ENCODE results near the gene NFIB. TPM values are rescaled to one million over a fixed set of nuclear protein-coding genes. Genes with fewer than 3 reads are reported as not detected.

Gene NFIB
- total and polyA plus RNA-seq, 2 of the 4 experiments (the other 2 are of a cell fraction), result 1.4 to 2.0 TPM

DNA sequence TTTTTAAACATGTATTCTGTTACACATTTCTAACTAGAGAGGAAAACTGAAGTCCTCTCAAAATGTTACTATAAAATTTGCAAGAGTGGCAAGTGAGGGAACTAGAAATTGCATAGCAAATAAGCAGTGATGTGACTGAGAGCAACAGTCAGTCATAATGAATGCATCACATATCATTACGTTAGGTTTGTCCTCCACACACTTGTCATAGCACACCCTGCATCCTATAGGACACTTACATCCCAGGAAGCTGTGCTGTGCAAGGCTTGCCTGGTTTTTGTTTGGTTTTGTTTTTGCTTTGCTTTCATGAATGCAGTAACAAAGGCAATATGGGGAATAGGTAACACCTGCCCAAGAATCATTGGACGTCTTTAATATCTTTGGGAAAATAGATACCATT lies 10.8 kb downstream of the NFIB start:
- H2BK120ac ChIP-seq (ENCODE audit: low read depth, low read length), result no peak overlapping the region
- H2AK9ac ChIP-seq (replicated peaks; ENCODE audit: low read depth, low read length, poor library complexity), result no peak overlapping the region
- CTCF ChIA-PET, result interaction anchor here (1.2 kb wide), 1 partner anchor 8 kb away, joined by 3 read pairs; no protein-coding TSS in a partner anchor
- no peaks in the 10 kb centered on the region for H4K20me1 ChIP-seq (ENCODE audit: insufficient read depth, low read length)
- no peaks in the 10 kb centered on the region for H3K79me1 ChIP-seq (ENCODE audit: low read depth in 1 of 2, low read length in 2 of 2)
- H3K27me3 ChIP-seq (ENCODE audit: control insufficient read depth, insufficient read depth, low read length), result peaks cover 37% of the 10 kb centered on the region
- H3K9me1 ChIP-seq (ENCODE audit: insufficient read depth, low read length), result no peaks in the 10 kb centered on the region
- in situ Hi-C loops (cut with MboI; ENCODE audit: low sequenced_read_pairs) (no loop called here), intact Hi-C loops (cut with micrococcal nuclease) (no loop called here), dilution Hi-C loops (cut with HindIII; ENCODE audit: low sequenced_read_pairs, unreplicated experiment) (no loop called here)
- no peak overlapping the region for H4K91ac ChIP-seq (ENCODE audit: insufficient read depth, low read depth, low read length)
- H2BK20ac ChIP-seq (ENCODE audit: low read depth, low read length), result no peak overlapping the region
- H3K4me1 ChIP-seq (ENCODE audit: control insufficient read depth, insufficient read depth, low read length), result no peaks in the 10 kb centered on the region
- no peak overlapping the region for H4K8ac ChIP-seq (ENCODE audit: low read depth in 2 of 2, low read length in 2 of 2)
- H3K18ac ChIP-seq (ENCODE audit: low read depth, low read length), result no peak overlapping the region
- no TSS peak for BruUV-seq (replicated peaks)
- no peak overlapping the region for H2BK5ac ChIP-seq (ENCODE audit: low read depth, low read length, poor library complexity, severe bottlenecking)
- no CpG with 5 or more reads among the region's 2 CpGs for WGBS, 2 experiments (ENCODE audit: extremely low coverage in 2 of 2, insufficient read length in 1 of 2)
- H3K9me3 ChIP-seq (ENCODE audit: control insufficient read depth, insufficient read depth, low read length), result no peaks in the 10 kb centered on the region
- no peak overlapping the region for H3K27ac ChIP-seq (ENCODE audit: insufficient read depth, low read length)
- no peak overlapping the region for H2AFZ ChIP-seq (replicated peaks; ENCODE audit: low read length, poor library complexity)
- H3K23ac ChIP-seq (ENCODE audit: low read depth, low read length), result no peak overlapping the region
- H3K14ac ChIP-seq (replicated peaks; ENCODE audit: low read depth, low read length), result no peak overlapping the region
- no peak overlapping the region for H4K5ac ChIP-seq (ENCODE audit: low read depth, low read length)
- H3K4ac ChIP-seq (ENCODE audit: low read depth, low read length), result no peak overlapping the region
- no peak overlapping the region for H3K4me3 ChIP-seq (ENCODE audit: insufficient read depth, low read depth, low read length)
- H2BK15ac ChIP-seq (ENCODE audit: low read depth, low read length), result no peak overlapping the region
- POLR2A ChIA-PET (ENCODE audit: unreplicated experiment), result no interaction called here
- H3K4me2 ChIP-seq (ENCODE audit: low read depth, low read length), result no peak overlapping the region
- no peak overlapping the region for H3K9ac ChIP-seq (ENCODE audit: low read depth, low read length)
- DNase-seq, result no peak
- H2AK5ac ChIP-seq (ENCODE audit: low read depth, low read length), result no peak overlapping the region
- ATAC-seq (ENCODE audit: low read depth), result no peak
- H3K56ac ChIP-seq (ENCODE audit: extremely low read depth, insufficient read depth, low read length), result no peak overlapping the region
- TF ChIP-seq, protein P1, sequence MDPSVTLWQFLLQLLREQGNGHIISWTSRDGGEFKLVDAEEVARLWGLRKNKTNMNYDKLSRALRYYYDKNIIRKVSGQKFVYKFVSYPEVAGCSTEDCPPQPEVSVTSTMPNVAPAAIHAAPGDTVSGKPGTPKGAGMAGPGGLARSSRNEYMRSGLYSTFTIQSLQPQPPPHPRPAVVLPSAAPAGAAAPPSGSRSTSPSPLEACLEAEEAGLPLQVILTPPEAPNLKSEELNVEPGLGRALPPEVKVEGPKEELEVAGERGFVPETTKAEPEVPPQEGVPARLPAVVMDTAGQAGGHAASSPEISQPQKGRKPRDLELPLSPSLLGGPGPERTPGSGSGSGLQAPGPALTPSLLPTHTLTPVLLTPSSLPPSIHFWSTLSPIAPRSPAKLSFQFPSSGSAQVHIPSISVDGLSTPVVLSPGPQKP (IDR thresholded peaks at IDR 0.05; ENCODE audit: borderline replicate concordance, low read depth, low read length), result no peak
- no peak for TF ChIP-seq SMC3 (IDR thresholded peaks at IDR 0.05; ENCODE audit: low read depth, low read length)
- no peak for TF ChIP-seq RFX5 (IDR thresholded peaks at IDR 0.05; ENCODE audit: low read depth, low read length)
- TF ChIP-seq CHD1 (IDR thresholded peaks at IDR 0.05; ENCODE audit: low read depth, low read length), result no peak
- TF ChIP-seq RAD21 (IDR thresholded peaks at IDR 0.05; ENCODE audit: low read length), result no peak
- TF ChIP-seq, protein P2, sequence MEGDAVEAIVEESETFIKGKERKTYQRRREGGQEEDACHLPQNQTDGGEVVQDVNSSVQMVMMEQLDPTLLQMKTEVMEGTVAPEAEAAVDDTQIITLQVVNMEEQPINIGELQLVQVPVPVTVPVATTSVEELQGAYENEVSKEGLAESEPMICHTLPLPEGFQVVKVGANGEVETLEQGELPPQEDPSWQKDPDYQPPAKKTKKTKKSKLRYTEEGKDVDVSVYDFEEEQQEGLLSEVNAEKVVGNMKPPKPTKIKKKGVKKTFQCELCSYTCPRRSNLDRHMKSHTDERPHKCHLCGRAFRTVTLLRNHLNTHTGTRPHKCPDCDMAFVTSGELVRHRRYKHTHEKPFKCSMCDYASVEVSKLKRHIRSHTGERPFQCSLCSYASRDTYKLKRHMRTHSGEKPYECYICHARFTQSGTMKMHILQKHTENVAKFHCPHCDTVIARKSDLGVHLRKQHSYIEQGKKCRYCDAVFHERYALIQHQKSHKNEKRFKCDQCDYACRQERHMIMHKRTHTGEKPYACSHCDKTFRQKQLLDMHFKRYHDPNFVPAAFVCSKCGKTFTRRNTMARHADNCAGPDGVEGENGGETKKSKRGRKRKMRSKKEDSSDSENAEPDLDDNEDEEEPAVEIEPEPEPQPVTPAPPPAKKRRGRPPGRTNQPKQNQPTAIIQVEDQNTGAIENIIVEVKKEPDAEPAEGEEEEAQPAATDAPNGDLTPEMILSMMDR (conservative IDR thresholded peaks at IDR 0.05; ENCODE audit: low read depth, low read length), result no peak
- TF ChIP-seq MAZ (IDR thresholded peaks at IDR 0.05; ENCODE audit: borderline replicate concordance, low read depth, low read length), result no peak
- TF ChIP-seq, protein P3, sequence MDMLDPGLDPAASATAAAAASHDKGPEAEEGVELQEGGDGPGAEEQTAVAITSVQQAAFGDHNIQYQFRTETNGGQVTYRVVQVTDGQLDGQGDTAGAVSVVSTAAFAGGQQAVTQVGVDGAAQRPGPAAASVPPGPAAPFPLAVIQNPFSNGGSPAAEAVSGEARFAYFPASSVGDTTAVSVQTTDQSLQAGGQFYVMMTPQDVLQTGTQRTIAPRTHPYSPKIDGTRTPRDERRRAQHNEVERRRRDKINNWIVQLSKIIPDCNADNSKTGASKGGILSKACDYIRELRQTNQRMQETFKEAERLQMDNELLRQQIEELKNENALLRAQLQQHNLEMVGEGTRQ (IDR thresholded peaks at IDR 0.05; ENCODE audit: low read depth, low read length), result no peak
- no peaks in the 10 kb centered on the region for H3K36me3 ChIP-seq (ENCODE audit: control insufficient read depth, insufficient read depth, low read length)
